Endothelial cell of coronary artery (primary cell): Measurements from ENCODE around the gene GPR141. TPM values are rescaled to one million over a fixed set of nuclear protein-coding genes. Genes with fewer than 3 reads are reported as not detected.

Experiments
- total RNA-seq: library from RNA; depleted of rRNA; stranded (reverse); fragments of >200 nt; gene quantifications from 2 replicates; pipeline ENCODE4 v1.2.3, GENCODE V29; 2014

GPR141 gene, protein sequence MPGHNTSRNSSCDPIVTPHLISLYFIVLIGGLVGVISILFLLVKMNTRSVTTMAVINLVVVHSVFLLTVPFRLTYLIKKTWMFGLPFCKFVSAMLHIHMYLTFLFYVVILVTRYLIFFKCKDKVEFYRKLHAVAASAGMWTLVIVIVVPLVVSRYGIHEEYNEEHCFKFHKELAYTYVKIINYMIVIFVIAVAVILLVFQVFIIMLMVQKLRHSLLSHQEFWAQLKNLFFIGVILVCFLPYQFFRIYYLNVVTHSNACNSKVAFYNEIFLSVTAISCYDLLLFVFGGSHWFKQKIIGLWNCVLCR
- not detected in 2 replicates for total RNA-seq

DNA sequence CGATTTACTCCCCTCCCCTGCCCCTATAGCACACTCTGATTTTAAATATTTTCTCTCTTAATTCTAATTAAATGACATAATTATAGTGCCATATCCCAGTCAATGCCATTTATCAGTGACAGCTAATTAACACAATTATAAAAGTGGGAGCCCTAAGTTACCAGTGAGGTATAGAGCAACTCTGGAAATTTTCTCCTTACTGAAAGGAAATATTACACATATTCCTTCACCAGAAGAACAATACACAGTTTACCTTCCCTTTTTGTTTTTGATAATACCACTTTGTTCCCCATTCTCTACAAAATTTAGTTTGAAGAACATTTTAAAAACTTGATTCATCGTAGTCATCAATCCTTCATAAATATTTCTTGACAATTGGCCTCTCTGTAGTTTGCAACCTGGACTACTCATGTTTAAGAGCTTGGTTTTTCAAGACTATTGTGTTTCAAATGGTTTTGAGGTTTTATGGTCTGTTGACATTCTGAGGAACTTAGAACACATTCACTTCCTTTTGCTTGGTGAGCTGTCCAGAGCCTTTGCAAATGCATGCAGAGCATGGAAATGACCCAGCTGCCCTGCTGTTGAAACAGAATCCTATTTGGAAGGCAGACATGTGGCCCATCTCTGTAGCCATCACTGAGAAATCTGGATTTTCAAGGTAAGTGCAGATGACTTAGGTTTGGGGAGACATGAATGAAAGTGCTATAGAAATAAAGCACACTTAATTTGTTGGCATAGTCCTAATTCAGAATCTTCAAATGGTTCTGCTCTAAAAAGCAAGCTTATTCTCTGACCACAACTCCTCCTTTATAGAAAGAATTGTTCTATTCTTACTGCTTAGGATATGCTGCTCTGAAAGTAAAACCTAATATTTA is at the start of gene GPR141:
Gene GPR141 (plus strand): TSS at position 521 of the 875 bp plus-strand sequence. CDS start 56,628 bp downstream, outside the sequence.

Other genes starting within 250 kb of the GPR141 start
- 38.6 and 45.1 TPM in 2 replicates for gene ELMO1, start 234.9 kb upstream of the GPR141 start, total RNA-seq
- gene NME8, start 164.8 kb downstream of the GPR141 start, total RNA-seq: not detected in 2 replicates
- gene SFRP4, start 233.1 kb downstream of the GPR141 start, total RNA-seq: 0.09 and 8.9 TPM in 2 replicates
- 0.18 and 14.8 TPM in 2 replicates for gene EPDR1, start 236.9 kb downstream of the GPR141 start, total RNA-seq